ENCODE results near the gene TMEM151B.

DNA sequence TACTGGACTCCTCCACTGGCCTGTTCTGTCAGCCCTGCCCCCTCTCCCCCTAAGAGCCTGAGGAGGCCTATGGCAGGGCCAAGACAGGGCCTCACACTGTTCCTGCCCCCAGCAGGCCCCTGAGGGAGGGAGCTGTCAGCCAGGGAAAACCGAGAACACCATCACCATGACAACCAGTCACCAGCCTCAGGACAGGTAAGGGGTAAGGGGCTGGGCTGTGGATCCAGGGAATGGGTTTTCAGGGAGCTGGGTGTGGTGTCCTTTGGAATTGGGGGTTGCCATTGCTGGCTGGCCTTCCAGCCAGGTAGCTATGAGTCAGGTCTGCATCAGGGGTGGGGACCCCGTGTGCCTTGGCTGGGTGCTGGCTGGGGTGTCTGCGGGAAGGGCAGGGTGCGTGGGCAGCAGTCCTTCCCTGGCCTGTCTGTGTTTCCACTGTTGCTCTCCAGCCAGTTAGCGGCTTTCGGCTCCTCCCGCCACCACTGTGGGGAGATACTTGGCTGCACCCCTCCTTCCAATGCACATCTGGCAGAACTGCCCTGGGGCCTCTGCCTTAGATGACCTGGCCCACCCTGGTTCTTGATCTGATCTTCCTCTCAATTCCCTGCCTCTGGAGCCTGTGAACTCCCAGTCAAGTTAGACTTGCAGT lies 43.0 kb upstream of the TMEM151B start:
- TF ChIP-seq, protein P1, sequence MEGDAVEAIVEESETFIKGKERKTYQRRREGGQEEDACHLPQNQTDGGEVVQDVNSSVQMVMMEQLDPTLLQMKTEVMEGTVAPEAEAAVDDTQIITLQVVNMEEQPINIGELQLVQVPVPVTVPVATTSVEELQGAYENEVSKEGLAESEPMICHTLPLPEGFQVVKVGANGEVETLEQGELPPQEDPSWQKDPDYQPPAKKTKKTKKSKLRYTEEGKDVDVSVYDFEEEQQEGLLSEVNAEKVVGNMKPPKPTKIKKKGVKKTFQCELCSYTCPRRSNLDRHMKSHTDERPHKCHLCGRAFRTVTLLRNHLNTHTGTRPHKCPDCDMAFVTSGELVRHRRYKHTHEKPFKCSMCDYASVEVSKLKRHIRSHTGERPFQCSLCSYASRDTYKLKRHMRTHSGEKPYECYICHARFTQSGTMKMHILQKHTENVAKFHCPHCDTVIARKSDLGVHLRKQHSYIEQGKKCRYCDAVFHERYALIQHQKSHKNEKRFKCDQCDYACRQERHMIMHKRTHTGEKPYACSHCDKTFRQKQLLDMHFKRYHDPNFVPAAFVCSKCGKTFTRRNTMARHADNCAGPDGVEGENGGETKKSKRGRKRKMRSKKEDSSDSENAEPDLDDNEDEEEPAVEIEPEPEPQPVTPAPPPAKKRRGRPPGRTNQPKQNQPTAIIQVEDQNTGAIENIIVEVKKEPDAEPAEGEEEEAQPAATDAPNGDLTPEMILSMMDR (IDR thresholded peaks at IDR 0.05) = no peak
- TF ChIP-seq POLR2A (IDR thresholded peaks at IDR 0.05; ENCODE audit: low read depth) (no peak), POLR2AphosphoS5 (IDR thresholded peaks at IDR 0.05) (no peak), EP300 (IDR thresholded peaks at IDR 0.05) (no peak)

Measured in esophagus muscularis mucosa (tissue), 4 donors.